ENCODE data around the gene GMCL2. TPM values are rescaled to one million over a fixed set of nuclear protein-coding genes. Genes with fewer than 3 reads are reported as not detected.

The GMCL2 gene
- total RNA-seq, 1 experiment from 2014 or later: not detected

GRCh38 chr5:178186427-178186826, 744 bp downstream of the GMCL2 start:
- no peak overlapping the region for H2BK15ac ChIP-seq (ENCODE audit: low read depth, low read length)
- H2AFZ ChIP-seq (ENCODE audit: low read length): no peak overlapping the region
- peaks cover 9% of the 10 kb centered on the region in 2 experiments for H3K4me1 Mint-ChIP-seq
- H3K79me2 ChIP-seq (ENCODE audit: insufficient read depth, low read length): no peaks in the 10 kb centered on the region
- no peak overlapping the region for H3K4me3 Mint-ChIP-seq
- no peak overlapping the region for H2BK12ac ChIP-seq (ENCODE audit: insufficient read length, low read depth, low read length)
- H3K56ac ChIP-seq (ENCODE audit: insufficient read length, low read depth, low read length): no peak overlapping the region
- no peak overlapping the region for H3K18ac ChIP-seq (ENCODE audit: insufficient read length, low read depth, low read length)
- no peak for DNase-seq
- H3K9me3 Mint-ChIP-seq: peaks cover 2 to 6% of the 10 kb centered on the region in 2 experiments
- H3K23ac ChIP-seq (ENCODE audit: insufficient read length, low read depth, low read length): no peak overlapping the region
- H3K9ac ChIP-seq (ENCODE audit: extremely low read depth, insufficient read length, low read length): no peak overlapping the region
- H3K27ac Mint-ChIP-seq: no peak overlapping the region
- no peak overlapping the region for H2BK5ac ChIP-seq (ENCODE audit: insufficient read length, low read length)
- H3K79me1 ChIP-seq (ENCODE audit: insufficient read depth, low read depth, low read length, poor library complexity, severe bottlenecking): no peaks in the 10 kb centered on the region
- no peaks in the 10 kb centered on the region for H3K23me2 ChIP-seq (ENCODE audit: insufficient read length, low read depth, low read length, poor library complexity, severe bottlenecking)
- no peak overlapping the region for H2BK120ac ChIP-seq (ENCODE audit: low read depth, low read length, poor library complexity, severe bottlenecking)
- H4K20me1 ChIP-seq (ENCODE audit: control insufficient read depth, insufficient read depth, insufficient read length): no peaks in the 10 kb centered on the region
- no peak overlapping the region for H3T11ph ChIP-seq (ENCODE audit: low read length)
- peaks cover 0 to 4% (median 2%) of the 10 kb centered on the region in 3 experiments; a peak in 2 of 7 replicates for H3K36me3 Mint-ChIP-seq (ENCODE audit: insufficient read depth in 1 of 3, low read depth in 3 of 3)
- H3K27me3 Mint-ChIP-seq (ENCODE audit: low read depth): peaks cover 3% of the 10 kb centered on the region
- no peak overlapping the region for H4K91ac ChIP-seq (ENCODE audit: insufficient read length, low read depth, low read length)
- TF ChIP-seq CTCF (conservative IDR thresholded peaks at IDR 0.05): no peak
- peaks cover 3% of the 10 kb centered on the region; the same call in 1 of the 2 replicates for H3K4me1 ChIP-seq (ENCODE audit: insufficient read depth, low read length)
- no peak overlapping the region for H3K14ac ChIP-seq (ENCODE audit: insufficient read depth, low read length)
- no peak overlapping the region for H3K4ac ChIP-seq (ENCODE audit: low read depth, low read length)
- no CpG with 5 or more reads among the region's 6 CpGs for WGBS (ENCODE audit: extremely low coverage, insufficient read length, low lambda C conversion rate)
- no peak overlapping the region for H4K8ac ChIP-seq (replicated peaks; ENCODE audit: insufficient read length, low read depth, low read length)
- no peak overlapping the region for H2AK5ac ChIP-seq (ENCODE audit: insufficient read length, low read length)
- no peak overlapping the region for H3K4me2 ChIP-seq (ENCODE audit: insufficient read depth, insufficient read length, low read length)
- H2BK20ac ChIP-seq (ENCODE audit: low read depth, low read length, poor library complexity, severe bottlenecking): no peak overlapping the region
- H3K27me3 ChIP-seq (ENCODE audit: insufficient read depth, low read length): no peaks in the 10 kb centered on the region
- H3K27ac ChIP-seq (ENCODE audit: insufficient read length, low read depth, low read length): no peak overlapping the region
- no peaks in the 10 kb centered on the region for H3K9me3 ChIP-seq (ENCODE audit: control insufficient read depth, low read depth, low read length)
- no peak overlapping the region for H4K5ac ChIP-seq (ENCODE audit: insufficient read length, low read depth, low read length)

Measured in H9 (cell line).